Left renal pelvis (tissue), 4 donors: ENCODE measurements around the gene METTL22. TPM values are rescaled to one million over a fixed set of nuclear protein-coding genes. Genes with fewer than 3 reads are reported as not detected.

Source experiments
- DNase-seq, 4 donors: peaks; one replicate each; pipeline ENCODE4 v3.0.0-alpha.2; 2013; ENCODE audit warnings: low read depth in 4 of 4, low spot score in 3 of 4
- polyA plus RNA-seq, 4 donors: library from polyadenylated mRNA; unstranded; fragments of 120-200 nt; gene quantifications; one replicate each; pipeline ENCODE4 v1.2.1, GENCODE V29; 2013; ENCODE audit not compliant: insufficient read length in 4 of 4

The METTL22 gene
- polyA plus RNA-seq, 4 donors = 15.0 to 30.9 (median 21.7) TPM

DNA sequence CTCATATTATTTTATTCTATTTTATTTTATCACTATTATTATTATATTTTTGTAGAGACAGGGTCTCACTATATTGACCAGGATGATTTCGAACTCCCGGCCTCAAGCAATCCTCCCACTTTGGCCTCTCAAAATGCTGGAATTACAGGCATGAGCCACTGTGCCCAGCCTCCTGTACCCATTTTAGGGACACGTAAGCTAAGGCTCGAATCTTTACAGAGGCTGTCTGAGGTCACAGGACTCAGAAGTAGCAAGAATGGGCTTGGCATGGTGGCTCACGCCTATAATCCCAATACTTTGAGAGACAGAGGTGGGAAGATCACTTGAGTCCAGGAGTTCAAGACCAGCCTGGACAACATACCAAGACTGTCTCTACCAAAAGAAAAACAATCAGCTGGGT lies 40.2 kb downstream of the METTL22 start:
- DNase-seq = no peak

DNA sequence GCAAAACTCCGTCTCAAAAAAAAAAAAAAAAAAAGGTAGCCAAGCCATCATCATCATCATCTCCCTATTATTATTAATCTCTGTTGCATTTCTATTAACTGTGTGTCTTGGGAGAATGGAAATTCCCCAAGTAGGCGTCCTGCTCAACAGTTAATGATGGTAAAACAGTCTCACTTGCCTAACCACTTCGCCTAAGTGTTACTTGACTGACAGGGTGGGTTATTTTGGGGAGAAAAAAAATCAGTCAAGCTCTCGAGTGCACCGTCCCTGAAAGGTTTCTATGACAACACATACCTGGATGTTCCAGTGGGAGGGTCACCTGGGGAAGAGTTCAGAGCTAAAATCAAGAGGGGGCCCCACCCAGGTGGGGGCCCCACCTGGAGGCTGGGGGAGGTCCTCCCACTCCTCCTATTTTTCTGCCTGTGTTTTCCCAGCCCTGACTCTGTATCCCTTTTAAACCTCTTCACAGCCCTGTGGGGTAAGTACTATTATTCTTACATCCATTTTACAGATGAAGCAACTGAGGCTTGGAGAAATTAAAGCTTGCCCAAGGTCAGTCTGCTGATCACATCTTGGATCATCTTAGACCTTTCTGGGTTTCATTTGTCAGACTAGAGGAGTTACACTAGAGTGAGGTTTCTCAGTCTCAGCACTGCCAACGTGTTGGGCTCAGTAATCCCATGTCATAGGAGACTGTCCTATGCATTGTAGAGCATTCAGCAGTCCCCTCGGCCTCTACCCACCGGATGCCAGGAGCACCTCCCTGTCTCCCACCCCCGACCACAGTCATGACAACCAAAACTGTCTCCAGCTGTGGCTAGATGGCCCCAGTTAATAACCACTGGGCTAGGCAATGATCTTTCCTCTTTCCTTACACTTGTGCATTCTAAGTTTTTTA lies 41.9 kb downstream of the METTL22 start:
- no peak for DNase-seq

DNA sequence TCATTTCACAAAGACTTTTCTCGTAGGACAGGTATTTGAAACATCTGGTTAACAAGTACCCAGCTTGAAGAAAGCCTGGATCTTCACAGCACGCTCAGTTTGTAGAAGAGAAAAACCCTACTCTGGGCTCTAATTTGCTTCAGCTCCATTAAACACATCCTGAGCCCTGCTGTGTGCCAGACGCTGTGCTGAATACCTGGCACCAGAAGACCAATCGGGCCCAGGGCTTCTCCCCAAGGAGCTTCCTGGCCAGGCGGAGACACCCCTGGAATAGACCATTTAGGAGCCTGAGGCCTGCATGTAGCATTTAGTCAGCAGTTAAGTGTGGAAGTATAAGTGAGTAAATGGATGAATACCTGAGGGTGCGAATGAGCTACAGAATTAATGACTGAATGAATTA lies 44.0 kb downstream of the METTL22 start:
- no peak for DNase-seq

DNA sequence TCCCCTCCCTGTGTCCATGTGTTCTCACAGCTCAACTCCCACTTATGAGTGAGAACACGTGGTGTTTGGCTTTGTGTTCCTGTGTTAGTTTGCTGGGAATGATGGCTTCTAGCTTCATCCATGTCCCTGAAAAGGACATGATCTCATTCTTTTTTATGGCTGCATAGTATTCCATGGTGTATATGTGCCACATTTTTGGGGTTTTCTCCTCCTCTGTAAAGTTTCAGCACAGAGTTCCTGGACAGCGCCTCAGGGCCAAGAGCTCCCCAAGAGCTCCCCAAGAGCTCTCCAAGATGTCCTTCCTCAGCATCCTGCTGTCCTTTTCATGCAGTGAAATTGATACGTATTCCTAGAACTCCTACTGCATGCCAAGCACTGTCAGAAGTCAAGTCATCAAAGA lies 46.0 kb downstream of the METTL22 start:
- DNase-seq = no peak

DNA sequence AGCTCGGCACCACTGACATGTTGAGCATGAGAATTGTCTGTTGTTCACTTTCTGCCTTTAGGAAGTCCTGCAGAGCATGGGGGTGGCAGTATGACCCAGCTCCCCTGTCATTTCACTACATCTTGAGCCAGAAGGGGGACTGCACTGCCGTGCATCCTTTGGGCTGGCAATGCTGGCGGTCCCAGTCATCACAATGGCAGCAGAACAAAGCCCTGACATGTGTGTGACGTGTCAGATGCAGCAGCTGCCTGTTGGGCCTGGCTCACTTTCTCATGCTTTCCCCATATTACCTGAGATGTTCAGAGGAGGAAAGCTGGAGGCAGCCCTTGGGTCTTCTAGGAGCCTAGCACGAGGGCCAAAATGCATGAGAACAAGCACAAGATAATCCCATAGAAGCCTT lies 46.6 kb downstream of the METTL22 start:
- DNase-seq = no peak

DNA sequence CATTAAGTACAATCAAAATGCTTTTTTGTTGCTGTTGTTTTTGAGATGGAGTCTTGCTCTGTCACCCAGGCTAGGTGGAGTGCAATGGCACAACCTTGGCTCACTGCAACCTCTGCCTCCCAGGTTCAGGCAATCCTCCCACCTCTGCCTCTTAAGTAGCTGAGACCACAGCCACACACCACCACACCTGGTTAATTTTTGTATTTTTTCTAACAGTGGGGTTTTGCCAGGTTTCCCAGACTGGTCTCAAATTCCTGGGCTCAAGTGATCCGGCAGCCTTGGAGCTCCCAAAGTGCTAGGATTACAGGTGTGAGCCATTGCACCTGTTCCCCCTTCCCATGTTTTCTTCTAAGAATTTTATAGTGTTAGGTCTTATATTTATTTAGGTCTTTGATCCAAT lies 48.0 kb downstream of the METTL22 start:
- no peak for DNase-seq

DNA sequence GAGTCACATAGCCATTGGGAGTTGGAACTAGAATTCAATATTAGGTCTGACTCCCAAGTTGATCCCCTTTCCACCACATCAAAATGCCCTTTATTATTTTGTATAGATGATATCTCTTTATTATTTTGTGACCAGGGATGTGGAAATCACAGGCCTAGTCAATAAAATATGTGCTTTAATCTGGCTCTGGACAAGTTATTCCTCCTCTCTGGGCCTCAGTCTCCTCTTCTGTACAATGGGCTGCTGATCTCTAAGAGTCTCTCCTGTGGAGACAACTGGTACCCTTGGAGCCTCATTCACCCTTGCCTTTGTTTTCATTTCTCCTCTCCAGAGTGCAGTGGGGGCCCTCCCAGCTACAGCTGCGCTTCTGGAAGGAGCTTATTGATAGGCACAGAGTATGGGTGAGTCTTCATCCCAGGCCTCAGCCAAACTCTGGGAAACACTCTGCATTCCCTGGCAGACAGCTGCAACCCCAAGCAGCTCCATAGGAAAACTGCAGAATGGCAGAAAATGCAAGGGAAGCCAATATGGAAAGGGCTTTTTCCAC lies 48.6 kb downstream of the METTL22 start:
- DNase-seq = no peak

DNA sequence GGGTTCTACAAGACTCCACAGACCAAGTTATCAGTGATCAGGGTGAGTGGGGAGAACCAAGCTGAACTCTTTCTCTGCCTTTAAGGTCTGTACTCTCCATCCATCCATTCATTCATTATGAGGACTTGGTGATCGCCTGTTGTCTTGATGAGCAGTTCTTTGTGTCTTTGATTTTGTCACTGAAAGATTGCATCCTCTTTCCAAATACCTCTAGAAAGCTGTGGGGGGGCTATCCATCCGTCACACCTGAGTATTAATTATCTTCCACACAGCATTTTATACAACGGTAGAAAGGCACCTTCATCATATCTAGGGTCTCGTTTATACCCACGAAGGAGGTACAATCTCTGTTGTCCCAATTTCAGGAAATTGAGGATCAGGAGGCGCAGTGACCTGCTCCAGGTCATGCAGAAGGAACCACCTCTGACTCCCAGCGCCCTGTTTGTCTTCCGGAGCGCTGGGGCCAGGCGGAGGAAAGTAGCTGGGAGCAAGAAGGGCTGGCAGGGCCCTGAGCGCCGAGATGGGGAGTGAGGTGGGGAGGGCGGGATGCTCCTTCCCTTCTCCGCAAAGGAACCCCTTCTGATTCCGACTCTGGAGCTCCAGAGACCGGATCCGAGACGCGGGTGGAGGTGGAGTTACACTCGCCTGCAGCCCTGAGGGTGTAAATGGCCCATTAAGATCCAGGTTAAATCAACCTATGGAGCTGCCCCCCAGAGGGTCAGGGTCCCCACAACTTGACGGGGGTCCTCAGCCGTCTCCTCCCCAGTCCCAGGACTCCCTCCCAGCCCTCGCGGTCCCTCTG lies 52.3 kb downstream of the METTL22 start:
- DNase-seq = peak in 2 of 4 donors; percentile 18 to 33

DNA sequence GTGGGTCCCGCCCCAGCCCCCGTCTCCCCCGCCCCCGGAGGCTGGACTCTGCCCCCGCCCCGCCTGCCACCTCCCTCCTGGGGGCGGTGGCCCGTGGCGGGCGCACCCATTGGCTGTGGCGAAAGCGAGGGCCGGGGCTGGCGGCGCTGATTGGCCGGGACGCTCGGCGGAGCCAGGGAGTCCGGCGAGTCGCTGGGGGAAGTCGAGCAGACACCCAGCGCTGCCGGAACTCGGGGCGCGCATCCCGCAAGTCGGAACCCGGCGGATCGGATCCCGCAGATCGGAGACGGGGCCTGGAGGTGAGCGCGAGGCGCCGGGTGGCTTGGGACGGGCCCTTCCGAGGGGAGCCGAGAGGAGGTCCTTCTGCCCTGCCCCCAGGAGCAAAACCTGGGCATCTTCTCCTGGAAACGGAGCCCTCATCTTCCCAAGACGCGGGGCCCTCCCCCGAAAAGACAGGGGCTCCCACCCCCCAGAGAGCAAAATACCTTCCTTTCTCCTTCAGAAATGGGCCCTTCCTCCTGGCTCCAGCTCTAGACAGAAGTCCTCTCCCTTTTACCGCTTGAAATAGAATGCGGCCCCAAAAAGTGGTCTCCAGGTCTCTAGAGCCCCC lies 53.0 kb downstream of the METTL22 start, which contains the start of gene ABAT:
ABAT (plus strand) TSS at position 205 of the 610 bp plus-strand sequence. CDS start 61,123 bp downstream, outside the sequence.
- DNase-seq = peak; percentile 56 to 73 (median 68)

DNA sequence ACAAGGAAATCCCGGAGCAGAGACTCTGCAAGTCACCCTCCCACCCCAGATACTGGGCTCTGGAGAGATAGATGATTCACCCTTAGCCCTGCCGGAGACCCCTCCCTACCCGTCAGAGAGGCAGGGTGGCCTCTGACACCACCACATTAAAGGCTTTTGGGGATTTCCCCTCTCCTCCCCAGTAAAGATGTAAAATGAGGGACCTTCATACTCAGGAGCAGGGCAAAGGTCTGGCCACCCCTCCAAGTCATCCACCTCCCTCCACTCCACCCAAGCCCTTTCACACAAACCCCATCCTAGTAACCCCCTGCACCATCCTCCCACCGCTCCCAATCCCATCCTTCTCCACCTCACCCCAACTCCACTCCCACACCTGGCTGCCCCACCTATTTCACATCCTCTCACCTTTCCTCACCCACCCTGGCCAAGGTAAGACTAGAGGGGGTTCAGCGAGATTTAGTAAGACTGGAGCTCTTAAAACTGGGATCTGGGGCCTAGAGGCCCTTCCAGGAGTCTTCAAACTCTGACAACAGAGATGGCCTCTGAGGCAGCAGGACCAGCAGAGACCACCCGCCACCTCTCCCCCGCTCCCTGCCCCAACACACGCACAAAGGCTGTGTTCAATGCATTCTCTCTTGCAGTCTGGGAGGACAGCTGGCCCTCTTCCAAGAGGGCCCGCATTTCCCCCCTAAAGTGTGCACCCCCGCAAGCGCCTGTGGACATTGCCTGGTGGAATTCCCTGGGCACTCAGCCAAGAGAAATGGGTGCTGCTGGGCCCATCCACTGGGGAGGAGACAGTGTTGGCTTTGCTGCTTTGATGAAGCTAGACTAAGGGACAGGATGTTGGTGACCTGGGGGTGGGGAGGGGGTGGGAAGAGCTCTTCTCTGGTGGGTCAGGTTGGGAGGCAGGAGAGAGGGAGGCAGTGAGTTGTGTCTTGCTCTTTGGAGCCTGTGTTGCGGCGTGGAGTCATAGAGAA lies 54.0 kb downstream of the METTL22 start:
- DNase-seq = no peak

DNA sequence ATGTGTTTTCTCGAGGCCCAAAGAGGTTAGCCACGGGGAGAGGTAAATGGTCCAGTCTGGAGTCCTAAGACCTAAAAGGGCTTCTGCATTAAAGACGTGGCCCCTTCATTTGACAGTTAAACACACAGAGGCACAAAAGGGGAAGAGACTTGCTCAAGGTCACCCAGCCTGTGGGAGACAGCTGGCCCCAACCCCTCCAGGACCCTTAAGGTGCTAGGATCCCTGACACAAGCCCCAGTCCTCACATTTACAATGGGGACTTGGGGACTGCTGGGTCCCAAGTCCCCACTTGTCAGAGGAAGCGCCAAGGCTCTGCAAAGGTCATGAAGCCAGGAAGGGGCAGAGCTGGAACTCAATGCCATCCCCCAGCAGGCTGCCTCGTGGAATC lies 54.7 kb downstream of the METTL22 start:
- DNase-seq = no peak

DNA sequence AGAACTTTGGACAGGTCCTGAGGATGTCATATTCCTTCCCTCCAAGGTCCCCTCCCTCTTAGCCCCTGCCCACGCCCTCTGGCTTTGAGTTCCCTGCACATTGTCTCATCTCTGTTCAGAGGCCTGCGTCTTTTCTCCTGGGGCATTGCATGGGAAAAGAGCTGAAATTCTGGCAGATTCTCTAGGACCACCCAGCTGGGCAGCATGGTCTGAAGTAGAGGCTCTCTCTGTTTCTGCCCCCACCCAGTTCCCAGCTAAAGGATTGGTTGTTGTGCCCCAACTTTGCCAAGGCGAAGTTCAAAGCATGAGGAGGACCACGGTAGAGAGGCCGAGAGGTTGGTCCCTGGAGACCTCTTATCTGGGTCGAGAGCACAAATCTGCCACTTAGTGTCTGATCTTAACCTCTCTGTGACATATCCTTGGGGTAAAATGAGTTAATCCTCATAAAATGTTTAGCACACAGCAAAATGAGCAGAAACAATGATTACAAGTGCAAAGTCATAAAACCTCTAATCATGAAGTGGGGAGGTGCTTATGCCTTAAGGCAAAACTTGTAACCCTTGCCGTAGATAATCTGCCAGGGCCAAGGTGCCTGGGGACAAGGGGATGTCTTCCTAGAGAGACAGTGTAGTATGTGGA lies 55.4 kb downstream of the METTL22 start:
- DNase-seq = no peak

DNA sequence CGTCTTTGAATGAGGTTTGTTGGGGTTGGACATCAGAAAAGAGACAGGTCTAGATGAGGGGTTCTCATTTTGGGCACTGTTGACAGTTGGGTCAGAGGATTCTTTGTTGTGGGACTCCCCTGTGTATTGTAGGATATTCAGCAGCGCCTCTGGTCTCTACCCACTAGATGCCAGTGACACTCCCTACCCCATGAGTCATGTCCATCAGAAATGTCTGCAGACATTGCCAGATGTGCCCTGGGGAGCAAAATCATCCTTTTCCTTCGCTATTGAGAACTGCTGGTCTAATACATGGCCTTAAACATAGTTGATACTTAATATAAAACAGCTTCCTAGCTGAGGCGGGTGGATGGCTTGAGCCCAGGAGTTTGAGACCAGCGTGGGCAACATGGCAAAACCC lies 56.0 kb downstream of the METTL22 start:
- DNase-seq = no peak

DNA sequence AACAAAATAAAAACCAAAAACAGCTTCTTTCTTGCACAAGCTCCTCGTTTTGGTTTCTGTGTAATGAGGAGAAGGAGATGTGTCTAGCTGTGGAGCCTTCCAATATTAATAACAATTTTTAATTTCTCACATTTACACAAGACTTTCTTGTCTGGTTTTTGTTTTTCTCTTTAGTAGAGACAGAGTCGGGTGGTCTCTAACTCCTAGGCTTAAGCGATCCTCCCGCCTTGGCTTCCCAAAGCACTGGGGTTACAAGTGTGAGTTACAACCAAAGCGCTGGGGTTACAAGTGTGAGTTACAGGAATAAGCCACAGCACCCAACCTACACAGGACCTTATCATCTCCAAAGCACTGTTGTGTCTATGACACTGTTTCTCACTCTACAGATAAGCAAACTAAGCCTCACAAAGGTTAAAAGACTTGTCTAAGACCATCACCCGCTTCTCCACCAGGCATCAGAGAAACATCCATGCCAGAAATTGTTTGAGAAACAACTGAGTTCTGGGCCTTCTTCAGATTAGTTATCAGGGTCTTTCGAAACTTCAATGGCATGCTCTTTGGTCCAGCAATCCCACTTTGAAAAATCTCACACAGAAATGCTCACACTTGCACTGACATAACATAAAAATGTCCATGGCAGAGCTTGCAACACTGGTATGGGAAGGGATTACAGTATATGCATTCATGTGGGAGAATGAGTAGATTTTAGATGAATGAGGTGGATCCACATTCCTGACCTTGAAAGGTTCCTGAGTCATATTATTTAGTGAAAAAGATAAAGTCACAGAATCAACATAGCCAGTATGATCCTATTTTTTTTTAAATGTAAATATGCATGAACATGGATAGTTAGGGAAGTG lies 56.8 kb downstream of the METTL22 start:
- no peak for DNase-seq

DNA sequence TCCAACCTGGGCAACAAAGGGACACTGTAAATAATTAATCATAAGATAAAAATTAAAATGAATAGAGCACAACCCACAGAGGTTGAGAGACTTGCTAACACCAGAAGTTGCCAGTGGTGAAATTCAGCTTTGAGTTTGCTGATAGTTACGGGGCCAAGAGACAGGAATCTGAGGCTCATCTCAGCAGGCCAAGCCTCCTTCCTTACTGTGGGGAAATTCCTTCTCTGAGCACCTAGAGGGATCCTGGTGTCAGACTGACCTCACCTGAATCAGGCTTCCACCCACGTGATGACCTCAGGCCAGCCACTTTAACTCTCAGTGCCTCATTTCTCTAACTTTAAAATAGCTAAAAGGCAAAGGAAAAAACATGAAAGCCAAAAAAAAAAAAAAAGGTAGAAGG lies 57.7 kb downstream of the METTL22 start:
- no peak for DNase-seq

DNA sequence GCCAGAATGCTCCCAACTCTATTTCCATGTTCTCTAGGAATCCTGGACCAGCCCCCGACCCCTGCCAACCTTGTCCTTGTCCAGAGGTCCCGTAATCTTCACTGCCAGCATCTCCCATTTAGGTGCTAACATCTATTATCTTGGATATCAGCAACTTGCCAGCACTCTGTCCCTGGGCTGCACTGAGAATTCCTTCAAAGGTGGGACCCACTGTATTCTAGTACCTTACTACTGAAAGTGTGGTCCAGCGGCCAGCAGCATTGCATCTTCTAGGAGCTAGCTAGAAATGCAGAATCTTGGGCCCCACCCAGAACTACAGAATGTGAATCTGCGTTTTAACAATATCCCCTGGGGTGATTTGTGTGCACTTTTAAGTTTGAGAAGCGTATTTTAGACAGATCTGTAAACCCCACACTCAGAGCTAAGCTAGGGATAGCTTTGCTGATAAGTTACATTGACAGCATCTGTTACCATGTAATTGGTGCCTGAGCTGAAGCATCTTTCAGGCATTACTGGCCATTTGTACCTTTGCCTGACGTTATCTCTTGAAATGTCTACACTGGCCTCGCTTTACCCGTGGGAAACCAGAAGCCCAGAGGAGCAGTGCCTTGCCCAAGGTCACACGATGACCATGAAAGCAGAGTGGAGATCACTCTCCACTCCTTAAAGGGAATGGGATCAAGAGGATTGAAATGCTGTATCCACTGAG lies 61.2 kb downstream of the METTL22 start:
- no peak for DNase-seq

DNA sequence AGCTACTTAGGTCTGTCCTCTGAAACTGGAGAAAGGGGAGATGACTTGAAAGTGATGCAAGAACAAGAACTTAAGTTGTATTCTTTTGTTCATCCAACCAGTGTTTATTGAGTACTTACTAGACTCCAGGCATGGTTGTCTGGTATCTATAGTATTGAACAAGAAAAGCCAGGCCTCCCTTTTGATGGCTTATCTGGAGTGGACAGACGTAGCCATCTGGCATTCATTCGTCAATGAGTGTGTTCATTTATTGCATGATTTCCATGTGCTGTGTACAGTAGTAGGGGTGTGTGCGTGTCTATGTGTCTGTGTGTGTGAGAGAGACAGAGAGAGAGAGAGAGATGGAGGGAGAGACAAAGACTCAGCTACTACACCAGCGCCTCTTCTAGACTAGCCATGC lies 62.1 kb downstream of the METTL22 start:
- no peak for DNase-seq

DNA sequence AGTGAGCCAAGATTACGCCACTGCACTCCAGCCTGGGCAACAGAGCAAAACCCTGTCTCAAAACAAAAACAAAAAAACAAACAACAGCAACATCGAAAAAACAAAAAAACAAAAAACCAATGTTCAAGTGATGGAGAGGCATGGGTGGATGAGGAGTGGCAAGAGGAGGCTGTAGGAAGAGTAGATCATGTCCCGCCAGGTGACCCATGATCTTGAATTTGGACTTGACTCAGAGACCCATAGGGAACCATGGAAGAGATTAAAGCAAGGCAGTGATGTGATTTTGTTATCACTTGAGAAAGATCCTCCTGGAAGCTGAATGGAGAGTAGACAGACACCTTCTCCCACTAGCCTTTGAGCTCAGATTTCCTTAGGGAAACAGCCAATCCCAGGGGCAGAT lies 64.1 kb downstream of the METTL22 start:
- no peak for DNase-seq
